ENCODE measurements around the gene TBC1D14. TPM values are rescaled to one million over a fixed set of nuclear protein-coding genes. Genes with fewer than 3 reads are reported as not detected.

Gene TBC1D14
- total and polyA plus RNA-seq, 3 donors from 2014 or later: 78.0 to 98.8 (median 87.6) TPM

GRCh38 chr4:6918338-6918737 is 8.7 kb downstream of the TBC1D14 start:
- DNase-seq: no peak
- H3K4me3 ChIP-seq: no peak overlapping the region
- H3K9me3 ChIP-seq: no peaks in the 10 kb centered on the region
- H3K4me1 ChIP-seq: peaks cover 22% of the 10 kb centered on the region
- intact Hi-C loops (cut with DNase I; ENCODE audit: low total_unique reads): no loop called here
- no peak for TF ChIP-seq POLR2A (IDR thresholded peaks at IDR 0.05)
- no peak for TF ChIP-seq CTCF (IDR thresholded peaks at IDR 0.05)
- no peaks in the 10 kb centered on the region for H3K36me3 ChIP-seq (ENCODE audit: low read depth, missing control alignments)
- H3K27ac ChIP-seq: peak overlapping the region in 1 of 2 donors; percentile 36
- WGBS, 2 donors: 46 to 50% methylated on average over 7 of the region's 7 CpGs
- H3K27me3 ChIP-seq: no peaks in the 10 kb centered on the region

DNA sequence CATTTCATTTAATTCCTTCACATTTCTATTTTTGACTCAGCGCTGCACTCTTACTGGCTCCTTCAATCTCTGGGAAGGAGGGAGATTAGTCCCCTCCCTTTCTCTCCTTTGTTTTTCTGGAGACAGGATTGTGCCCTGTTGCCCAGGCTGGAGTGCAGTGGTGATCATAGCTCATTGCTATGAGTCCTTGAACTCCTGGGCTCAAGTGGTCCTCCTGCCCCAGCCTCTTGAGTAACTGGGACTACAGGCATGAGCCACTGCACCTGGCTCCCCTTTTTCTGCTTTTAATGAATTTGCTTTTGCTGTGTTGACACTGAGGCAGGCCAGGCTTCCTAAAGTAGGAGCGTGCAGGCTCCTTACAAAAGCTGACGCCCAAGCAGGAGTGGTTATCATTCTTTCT is 10.5 kb downstream of the TBC1D14 start:
- Histone ChIP-seq H3K4me3 (no peak overlapping the region), H3K4me1 (peaks cover 22% of the 10 kb centered on the region), H3K27ac (no peak overlapping the region), H3K27me3 (no peaks in the 10 kb centered on the region), H3K9me3 (no peaks in the 10 kb centered on the region), H3K36me3 (ENCODE audit: low read depth, missing control alignments) (no peaks in the 10 kb centered on the region)
- DNase-seq: no peak
- TF ChIP-seq POLR2A (IDR thresholded peaks at IDR 0.05) (no peak), CTCF (IDR thresholded peaks at IDR 0.05) (no peak)
- intact Hi-C loops (cut with DNase I; ENCODE audit: low total_unique reads): no loop called here
- WGBS, 2 donors: 49 to 53% methylated on average over 3 of the region's 3 CpGs

DNA sequence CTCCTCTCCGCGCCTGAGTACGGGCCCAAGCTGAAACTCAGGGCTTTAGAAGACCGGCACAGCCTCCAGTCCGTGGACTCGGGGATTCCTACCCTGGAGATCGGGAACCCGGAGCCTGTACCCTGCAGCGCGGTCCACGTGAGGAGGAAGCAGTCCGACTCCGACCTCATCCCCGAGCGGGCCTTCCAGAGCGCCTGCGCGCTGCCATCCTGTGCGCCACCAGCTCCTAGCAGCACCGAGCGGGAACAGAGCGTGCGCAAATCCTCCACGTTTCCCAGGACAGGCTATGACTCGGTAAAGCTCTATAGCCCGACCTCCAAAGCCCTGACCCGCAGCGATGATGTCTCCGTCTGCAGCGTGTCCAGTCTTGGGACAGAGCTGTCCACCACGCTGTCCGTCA is 13.9 kb downstream of the TBC1D14 start:
- Histone ChIP-seq H3K4me3 (no peak overlapping the region), H3K9me3 (no peaks in the 10 kb centered on the region), H3K4me1 (peaks cover 12% of the 10 kb centered on the region), H3K36me3 (ENCODE audit: low read depth, missing control alignments) (no peaks in the 10 kb centered on the region), H3K27ac (no peak overlapping the region), H3K27me3 (no peaks in the 10 kb centered on the region)
- intact Hi-C loops (cut with DNase I; ENCODE audit: low total_unique reads): no loop called here
- WGBS, 2 donors: 97 to 98% methylated on average over 19 to 32 of the region's 32 CpGs
- DNase-seq: no peak
- TF ChIP-seq CTCF (IDR thresholded peaks at IDR 0.05) (no peak), POLR2A (IDR thresholded peaks at IDR 0.05) (no peak)

DNA sequence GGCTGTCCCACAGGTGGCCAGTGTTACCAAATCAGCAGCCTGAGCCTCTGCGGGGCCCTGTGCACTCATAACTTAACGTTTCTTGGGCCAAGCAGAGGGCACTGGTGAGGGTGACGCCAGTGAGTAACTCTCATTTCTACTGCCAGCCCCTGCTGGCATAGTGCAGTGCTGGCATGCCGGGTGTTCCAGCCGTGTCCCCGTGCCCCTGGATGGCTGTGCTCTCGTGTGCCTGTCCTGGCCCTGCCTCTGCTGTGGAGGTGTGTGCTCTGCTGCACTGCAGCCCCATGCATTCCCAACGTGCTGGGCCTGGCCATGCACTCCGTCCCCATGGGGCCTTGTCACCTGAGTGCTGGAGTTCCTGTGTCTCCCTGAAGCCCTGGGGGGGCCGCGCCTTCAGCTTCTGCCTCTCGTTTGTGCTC is 14.7 kb downstream of the TBC1D14 start:
- Histone ChIP-seq H3K4me3 (no peak overlapping the region), H3K4me1 (peaks cover 14% of the 10 kb centered on the region), H3K9me3 (no peaks in the 10 kb centered on the region), H3K36me3 (ENCODE audit: low read depth, missing control alignments) (no peaks in the 10 kb centered on the region), H3K27ac (no peak overlapping the region), H3K27me3 (no peaks in the 10 kb centered on the region)
- TF ChIP-seq POLR2A (IDR thresholded peaks at IDR 0.05) (no peak), CTCF (IDR thresholded peaks at IDR 0.05) (no peak)
- intact Hi-C loops (cut with DNase I; ENCODE audit: low total_unique reads): no loop called here
- no peak for DNase-seq
- WGBS, 2 donors: 93% methylated on average over 6 to 12 of the region's 12 CpGs

DNA sequence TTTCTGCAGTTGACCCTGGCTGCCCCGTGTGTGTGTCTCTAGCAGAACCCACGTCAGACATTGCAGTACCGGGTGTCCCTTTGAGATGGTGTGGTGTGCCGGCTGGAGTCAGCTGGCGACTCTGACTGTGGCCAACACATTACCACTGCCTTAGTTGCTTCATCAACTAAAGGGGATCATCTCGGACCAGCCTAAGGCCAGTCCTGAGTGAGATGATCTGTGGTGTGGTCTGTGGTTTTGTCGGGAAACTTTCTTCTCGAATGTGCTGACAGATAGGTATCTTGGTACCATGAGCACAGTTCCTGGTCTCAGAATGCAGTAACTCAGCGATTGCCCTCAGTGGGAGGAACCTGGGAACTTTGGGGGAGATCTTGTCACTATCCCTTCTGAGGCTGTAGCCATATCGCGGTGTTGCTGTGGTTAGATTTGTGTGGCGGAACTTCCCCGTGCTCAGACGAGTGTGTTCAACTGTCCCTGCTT is 15.8 kb downstream of the TBC1D14 start:
- no peaks in the 10 kb centered on the region for H3K27me3 ChIP-seq
- H3K27ac ChIP-seq: no peak overlapping the region
- no peaks in the 10 kb centered on the region for H3K36me3 ChIP-seq (ENCODE audit: low read depth, missing control alignments)
- intact Hi-C loops (cut with DNase I; ENCODE audit: low total_unique reads): no loop called here
- TF ChIP-seq CTCF (IDR thresholded peaks at IDR 0.05): no peak
- TF ChIP-seq POLR2A (IDR thresholded peaks at IDR 0.05): no peak
- H3K4me1 ChIP-seq: peaks cover 24% of the 10 kb centered on the region
- no peaks in the 10 kb centered on the region for H3K9me3 ChIP-seq
- no peak overlapping the region for H3K4me3 ChIP-seq
- 85 to 90% methylated on average over 4 to 14 of the region's 14 CpGs for WGBS, 2 donors
- DNase-seq: peak; percentile 44

Measured in testis (tissue), 3 donors.